ENCODE data around the gene LTN1.
"Not testable (repeated sequence)": the region's sequence is repeated elsewhere in the genome, so short reads cannot be mapped to it uniquely, and the experiment has no call there.

Gene LTN1, protein sequence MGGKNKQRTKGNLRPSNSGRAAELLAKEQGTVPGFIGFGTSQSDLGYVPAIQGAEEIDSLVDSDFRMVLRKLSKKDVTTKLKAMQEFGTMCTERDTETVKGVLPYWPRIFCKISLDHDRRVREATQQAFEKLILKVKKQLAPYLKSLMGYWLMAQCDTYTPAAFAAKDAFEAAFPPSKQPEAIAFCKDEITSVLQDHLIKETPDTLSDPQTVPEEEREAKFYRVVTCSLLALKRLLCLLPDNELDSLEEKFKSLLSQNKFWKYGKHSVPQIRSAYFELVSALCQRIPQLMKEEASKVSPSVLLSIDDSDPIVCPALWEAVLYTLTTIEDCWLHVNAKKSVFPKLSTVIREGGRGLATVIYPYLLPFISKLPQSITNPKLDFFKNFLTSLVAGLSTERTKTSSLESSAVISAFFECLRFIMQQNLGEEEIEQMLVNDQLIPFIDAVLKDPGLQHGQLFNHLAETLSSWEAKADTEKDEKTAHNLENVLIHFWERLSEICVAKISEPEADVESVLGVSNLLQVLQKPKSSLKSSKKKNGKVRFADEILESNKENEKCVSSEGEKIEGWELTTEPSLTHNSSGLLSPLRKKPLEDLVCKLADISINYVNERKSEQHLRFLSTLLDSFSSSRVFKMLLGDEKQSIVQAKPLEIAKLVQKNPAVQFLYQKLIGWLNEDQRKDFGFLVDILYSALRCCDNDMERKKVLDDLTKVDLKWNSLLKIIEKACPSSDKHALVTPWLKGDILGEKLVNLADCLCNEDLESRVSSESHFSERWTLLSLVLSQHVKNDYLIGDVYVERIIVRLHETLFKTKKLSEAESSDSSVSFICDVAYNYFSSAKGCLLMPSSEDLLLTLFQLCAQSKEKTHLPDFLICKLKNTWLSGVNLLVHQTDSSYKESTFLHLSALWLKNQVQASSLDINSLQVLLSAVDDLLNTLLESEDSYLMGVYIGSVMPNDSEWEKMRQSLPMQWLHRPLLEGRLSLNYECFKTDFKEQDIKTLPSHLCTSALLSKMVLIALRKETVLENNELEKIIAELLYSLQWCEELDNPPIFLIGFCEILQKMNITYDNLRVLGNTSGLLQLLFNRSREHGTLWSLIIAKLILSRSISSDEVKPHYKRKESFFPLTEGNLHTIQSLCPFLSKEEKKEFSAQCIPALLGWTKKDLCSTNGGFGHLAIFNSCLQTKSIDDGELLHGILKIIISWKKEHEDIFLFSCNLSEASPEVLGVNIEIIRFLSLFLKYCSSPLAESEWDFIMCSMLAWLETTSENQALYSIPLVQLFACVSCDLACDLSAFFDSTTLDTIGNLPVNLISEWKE (N-terminal part only)

DNA sequence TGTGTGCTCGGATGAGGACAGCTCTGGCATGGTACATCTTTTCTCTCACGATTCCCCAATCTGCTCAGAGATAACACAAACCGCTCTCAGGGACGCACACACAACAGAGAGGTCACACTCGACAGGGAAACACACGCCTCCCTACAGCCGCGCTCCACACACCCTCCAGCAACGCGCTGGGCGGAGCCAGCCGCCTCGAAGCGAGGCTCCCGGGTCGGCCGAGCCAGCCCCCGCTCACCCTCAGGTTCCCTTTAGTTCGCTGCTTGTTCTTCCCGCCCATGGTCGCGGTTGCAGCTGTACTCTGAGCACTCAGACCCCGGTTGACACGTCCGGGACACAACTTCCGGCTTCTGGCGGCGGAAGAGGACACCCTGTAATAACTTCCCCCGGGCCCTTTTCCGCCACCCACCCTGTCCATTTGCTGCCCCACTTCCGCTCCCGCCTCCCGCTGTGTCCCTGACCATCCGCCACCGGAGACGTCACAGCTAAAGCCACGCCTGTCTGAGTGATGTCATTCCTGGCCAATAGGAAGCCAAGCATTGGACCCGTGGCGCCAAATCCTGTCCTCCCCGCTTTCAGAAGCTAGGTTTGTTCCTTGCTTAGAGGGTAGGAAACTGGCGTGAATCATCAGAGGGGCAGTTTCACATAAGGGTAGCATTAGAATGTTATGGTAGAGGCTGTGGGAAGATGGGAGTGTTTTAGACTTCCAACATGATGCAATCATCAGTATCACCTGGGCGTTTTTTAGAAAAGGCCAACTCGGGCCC lies at the start of gene LTN1:
LTN1 (minus strand) TSS at position 352 of the 767 bp plus-strand sequence; CDS start at position 280, 72 bp downstream.
- peak; percentile 100 for DNase-seq

DNA sequence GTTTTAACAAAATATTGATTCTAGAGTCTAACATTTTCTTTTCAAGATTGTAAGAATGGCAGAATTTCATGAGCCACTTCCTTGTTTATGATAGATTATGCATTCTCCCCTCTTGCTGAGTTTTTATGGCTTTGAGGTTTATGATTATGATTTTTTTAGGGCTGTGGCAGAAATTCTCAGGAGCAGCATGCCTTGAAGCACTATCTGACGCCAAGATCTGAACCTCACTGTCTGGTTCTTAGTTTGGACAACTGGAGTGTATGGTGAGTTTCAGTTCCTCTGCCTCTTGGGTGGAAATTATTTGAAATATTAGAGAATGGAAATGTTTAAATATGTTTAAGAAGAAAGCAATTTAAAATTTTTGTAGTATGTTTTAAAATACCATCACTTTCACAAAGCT lies 42.0 kb upstream of the LTN1 start:
- no peak for DNase-seq

DNA sequence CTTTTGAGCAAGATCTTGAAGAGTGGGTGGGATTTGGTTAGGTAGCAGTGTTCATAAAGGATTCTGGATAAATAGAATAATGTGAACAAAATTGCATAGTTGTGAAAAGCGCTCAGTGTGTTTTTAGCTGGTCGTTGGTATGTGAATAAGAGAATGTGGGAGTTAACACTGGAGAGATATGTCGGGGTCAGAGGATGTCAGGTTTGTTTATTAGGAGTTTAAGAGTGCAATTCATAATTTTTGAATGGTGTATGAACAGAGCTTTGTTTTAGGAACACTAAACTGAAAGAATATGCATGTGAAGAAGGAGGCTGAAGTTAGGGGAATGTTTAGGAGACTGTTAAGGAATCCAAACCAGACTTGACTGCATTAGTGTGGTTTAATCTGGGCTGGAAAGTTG lies 41.2 kb upstream of the LTN1 start:
- DNase-seq, result no peak

DNA sequence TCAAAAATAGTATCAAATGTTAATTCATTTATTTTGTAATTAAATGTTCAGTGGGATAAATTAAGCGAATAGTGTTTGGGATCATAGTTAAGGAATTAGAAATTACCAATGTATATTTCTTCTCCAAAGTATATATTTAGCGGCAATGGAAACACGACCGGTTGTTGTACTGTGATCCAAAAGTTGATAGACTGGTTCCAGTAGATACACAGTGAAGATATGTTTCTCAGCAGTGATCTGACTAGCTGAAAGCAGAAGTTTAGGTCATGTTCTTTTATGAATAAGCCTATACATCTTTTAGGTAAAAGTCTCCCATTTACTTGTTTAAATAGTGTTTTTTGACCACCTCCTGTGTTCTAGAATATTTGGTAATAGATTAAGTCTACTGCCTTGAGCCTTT lies 40.6 kb upstream of the LTN1 start:
- no peak for DNase-seq

DNA sequence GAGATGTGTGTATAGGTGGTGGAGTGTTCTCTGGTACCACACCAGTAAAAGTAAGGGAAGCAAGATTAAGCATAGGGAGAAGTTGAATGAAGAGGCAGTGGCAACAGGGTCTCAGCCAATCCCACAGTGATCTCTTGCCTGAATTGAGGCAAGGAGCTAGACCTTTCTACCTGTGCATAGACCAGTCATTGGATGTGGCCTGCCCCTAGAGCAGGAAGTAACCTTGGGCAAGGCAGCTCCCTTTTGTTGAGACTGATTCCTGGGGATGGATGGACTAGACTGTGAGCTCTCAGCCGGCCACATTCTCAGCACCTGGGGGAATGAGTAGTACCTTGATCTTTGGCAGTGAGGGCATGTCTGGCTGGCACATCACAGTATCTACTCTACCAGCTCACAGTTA lies 38.2 kb upstream of the LTN1 start:
- DNase-seq, result no peak

DNA sequence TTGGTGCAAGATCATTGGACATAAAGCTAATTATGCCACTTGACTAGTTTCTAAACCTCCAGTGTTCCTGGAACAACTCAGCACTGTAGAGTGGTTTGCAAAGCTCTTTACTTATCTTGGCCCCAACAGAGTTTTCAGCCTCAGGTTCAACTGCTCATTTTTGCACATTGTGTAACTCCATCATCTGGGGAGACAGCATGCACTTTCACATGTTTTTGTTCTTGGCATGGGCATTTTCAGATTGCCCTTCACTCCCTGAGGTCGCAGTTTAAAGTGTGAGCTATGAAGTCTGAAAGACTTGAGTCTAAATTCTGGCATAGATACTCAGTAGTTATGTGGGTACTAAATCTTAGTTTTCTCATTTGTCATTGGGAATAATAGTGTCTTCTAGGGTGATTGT lies 36.8 kb upstream of the LTN1 start:
- no peak for DNase-seq

DNA sequence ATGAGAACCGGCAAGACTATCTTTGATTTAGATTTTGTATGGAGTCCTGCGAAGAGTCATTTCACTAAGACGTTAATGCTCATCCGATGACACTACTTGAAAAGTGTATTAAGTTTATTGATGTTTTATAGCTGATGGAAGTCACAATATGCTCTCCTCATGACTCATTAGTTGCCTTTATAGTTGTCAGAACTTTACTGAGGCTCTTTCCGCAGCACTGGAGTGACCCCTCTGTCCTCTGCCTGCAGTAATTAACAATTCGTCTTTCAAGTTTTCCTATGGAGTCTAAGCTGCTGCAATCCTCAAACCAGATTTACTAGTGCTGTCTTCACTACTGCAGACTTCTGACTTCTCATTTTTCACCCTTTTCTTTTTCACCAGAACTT lies 32.6 kb upstream of the LTN1 start:
- no peak for DNase-seq

DNA sequence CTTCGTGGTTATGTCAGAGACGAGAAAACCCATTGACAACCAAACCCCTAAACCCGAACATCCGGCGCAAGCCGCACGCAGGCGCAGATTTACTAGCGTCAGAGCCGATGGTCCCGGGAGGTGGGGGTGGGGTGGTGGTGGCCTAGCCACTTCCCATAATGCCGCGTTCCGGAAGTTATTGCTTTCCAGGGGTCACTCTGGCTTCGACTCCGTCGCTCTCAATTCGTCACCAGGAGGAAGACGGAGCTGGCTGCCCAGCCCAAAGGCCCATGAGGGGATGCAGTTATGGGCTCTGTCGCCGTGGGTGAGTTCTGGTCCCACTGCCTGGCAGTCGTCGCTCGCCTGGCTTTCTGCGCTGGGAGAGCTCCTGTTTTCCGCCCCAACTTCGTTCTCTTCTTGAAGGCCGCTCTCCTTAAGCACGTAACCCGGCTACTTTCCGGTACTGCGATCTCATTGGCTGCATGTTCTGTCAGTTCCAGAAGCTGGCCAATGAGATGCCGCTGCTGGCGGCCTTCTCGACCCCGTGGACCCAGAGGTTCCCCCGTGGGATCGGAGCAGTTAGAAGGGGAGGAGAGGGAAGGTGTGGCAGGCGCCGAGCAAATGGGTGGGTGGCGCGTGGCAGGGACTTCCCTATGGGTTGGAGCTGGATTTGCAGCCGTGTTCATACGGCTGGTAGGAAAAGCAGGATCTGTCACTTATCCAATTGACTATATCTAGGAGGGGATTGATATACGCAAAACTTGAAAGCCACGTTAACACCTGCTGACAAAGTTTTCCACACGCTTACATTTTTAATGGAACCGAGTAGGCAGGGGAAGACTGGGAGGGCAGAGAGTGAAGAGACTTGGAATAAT lies 32.0 kb upstream of the LTN1 start, which contains the start of gene USP16:
USP16 (plus strand) TSS at position 195 of the 854 bp plus-strand sequence. CDS start 3,246 bp downstream, outside the sequence.
- DNase-seq, result peak; percentile 98

DNA sequence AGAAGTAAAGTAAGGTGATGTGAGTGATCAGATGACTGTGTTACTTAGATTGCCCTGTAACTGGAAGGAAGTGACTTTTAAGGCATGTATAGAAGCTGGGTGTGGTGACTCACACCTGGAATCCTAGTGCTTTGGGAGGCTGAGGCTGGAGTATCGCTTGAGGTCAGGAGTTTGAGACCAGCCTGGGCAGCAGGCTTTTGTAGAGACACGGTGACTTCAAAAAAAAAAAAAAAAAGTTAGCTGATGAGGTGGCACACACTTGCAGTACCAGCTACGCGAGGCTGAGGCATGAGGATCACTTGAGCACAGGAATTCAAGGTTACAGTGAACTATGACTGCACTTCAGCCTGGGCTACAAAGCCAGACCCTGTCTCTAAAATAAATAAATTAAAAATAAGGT lies 29.5 kb upstream of the LTN1 start:
- no peak for DNase-seq

DNA sequence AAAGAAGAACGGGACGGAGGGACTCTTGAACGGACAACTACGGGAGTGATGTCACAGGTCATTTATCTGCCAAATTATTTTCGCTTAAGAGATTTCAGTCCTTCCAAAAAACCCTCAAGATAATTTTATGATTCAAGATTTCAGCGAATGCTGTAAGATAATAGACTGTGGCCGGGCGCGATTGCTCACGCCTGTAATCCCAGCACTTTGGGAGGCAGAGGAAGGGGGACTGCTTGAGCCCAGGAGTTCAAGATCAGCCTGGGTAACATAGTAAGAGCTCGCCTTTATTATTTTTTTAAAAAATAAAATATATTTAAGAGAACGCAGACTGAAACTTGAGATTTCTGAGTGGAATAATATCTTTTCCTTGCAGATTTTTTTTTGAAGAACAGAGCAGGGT lies 25.9 kb upstream of the LTN1 start:
- DNase-seq, result peak; percentile 15

DNA sequence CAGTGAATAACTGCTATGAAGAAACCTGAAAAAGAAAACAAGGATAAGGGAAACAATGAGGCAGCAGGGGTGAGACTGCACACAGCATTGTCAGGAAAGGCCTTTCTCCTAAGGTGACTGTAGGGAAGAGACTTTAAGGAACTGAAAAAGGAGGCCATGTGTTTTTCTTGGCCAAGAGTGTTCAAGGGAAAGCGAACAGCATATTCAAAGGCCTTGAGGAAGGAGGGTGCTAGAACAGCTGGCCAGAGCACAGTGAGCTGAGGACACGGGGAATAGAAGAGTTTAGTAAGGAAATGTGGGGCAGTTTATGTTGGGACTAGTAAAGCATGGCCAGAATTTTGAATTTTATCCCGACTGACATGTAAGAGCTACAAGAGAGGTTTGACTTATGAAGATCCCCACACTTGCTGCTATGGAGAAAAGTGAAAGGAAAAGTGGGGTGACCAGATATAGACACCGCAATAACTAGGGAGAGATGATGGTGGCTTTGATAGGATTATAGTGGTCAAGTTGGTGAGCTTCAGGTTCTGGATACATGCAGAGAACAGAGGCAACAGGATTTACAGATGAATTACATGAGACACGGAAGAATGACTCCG lies 25.1 kb upstream of the LTN1 start:
- DNase-seq, result peak; percentile 64

DNA sequence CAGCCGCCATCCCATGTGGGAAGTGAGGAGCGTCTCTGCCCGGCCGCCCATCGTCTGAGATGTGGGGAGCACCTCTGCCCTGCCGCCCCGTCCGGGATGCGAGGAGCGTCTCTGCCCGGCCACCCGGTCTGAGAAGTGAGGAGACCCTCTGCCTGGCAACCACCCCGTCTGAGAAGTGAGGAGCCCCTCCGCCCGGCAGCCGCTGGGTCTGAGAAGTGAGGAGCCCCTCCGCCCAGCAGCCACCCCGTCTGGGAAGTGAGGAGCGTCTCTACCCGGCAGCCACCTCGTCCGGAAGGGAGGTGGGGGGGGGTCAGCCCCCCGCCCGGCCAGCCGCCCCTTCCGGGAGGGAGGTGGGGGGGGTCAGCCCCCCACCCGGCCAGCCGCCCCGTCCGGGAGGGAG lies 18.6 kb upstream of the LTN1 start:
- DNase-seq, result not testable (repeated sequence)

DNA sequence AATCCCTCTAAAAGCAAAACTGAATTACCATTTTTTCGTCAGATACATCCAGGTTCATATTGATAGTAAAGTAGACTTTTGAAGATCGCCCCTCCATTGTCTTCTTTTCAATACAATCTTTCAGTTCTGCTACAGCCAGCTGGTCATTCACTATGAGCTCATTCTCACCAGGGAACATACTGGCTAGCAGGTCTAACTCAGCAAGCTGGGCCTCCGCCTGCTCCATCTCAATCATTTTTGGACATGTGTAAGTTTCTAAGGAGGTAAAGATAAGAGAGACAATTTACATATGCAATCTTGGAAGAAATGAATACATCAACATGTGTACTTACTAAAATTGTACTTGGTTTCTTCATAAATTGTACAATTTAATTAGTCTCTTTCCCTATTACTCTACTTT lies 15.7 kb upstream of the LTN1 start:
- DNase-seq, result no peak

DNA sequence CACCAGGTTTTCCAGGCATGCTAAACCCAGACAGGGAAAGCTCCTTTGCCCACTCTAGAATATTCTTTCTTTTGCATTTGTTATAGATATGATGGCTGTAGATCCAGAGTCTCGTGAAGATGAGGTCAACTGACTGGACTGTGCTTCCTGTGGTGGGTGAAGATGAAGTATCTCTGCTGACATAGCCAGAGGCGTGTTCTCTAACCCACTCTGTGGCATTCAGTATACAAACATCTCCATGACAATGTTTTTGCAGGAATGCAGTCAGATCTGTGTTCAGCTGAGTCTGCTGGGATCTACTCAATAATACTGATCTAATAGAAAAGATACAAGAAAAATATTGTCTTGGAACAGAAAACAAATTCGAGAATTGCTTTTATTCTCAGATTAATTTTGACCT lies 15.1 kb upstream of the LTN1 start:
- no peak for DNase-seq

DNA sequence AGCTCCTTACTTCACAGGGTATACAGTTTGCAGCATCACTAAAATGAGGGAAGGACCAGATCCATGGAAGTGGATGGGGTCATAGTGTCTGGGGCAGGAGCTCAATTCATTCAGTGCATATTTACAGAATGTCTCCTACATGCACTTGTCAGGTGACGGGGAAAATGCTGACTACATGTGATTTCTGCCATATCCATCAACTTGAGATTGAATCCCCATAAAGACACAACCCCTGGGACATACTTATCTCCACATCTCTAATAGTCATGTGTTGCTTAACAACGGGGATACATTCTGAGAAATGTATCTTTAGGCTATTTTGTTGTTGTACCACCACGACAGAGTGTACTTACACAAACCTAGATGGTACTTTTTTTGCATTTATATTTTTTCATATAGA lies 14.5 kb upstream of the LTN1 start:
- no peak for DNase-seq

DNA sequence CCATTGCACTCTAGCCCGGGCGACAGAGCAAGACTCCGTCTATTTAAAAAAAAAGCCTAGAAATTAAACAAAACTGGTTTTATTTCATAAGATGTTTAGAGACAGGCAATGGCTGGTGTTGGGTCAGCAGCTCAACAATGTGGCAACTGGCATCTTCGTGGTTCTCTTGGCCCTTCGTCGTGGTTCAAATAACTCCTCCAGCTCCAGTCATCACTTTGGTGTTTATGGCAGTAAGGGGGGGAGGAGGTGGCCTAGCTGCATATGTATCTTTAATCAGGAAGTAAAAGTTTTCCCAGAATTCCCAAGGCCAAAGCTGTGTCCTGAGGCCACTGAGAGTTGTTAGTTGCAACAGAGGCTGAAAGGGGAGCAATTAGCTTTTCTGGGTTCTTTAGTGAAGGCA lies 13.0 kb upstream of the LTN1 start:
- DNase-seq, result no peak

DNA sequence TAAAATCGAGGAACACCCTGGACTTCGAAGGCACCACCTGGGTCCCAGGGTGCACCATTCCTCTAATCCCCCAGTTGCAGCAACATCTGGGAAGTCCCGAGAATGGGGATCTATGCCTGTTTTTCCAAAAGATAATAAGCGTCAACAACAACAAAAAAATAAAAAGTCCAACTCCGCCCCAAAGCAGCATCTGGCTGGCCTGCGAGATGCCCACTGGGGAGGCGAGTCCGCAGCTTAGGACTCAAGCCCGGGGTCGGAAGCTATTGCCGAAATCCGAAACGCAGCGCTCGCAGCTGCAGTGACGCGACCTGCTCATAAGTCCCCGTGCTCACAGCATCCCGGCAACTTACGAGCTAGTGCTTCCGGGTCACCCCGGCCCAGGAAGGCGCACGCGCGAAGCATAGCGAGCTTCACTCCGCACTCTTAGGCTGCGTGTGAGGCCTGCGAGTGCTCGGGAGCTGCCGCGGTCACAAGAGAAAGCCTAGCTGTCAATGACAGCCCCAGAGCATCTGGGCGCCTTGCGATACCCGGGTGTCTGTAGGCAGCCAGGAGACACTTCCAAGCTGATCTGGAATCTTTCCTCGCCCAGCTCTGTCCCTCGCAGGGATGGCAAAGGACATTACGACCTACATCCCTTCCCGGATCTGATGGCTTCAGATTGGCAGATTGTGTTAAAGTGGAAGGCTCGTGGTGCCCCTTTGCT lies 9.9 kb upstream of the LTN1 start:
- DNase-seq, result peak; percentile 99

DNA sequence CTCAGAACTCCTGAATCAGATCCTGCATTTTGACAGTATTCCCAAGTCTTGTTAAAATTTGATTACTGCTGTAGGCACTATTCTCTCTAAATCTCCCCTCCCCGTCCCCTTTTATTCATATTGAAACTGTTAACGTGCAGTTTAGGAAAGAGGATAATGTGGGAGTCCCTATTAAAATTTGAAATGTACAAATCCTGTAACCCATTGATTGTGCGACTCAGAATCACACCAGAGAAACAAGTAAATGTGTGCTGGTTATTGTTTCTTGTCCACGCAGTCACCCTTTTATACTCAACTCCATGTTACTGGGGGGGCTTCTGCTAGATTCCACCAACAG lies 584 bp upstream of the LTN1 start:
- no peak for DNase-seq

DNA sequence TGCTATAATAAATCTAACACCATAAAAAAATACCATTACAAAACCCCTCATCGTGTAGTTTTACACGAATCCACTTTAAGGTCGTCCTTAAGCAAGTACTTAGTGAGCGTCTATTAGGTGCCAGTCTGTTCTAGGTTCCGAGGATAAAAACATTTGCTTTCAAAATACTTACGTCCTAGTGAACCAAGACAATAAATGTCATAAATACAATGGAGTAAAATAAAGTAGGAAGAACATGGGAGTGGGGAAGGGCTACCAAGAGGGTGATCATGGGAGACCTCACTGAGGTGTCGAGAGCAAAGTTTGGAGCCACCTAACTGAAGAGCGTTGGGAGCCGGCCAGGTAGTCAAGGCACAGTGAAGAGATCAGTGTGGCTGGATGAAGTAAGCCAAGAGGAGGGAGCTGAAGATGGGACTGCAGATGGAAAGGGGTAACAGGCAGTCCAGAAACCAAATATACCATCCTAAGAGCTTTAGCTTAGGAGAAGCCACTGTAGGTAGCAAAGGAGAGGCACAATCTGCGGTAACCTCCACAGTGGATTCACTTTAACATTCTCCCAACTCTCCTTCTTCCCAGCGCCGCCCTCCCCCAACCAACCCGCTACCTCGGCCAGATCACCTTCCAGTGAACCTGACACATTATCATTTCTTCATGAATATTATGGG lies 684 bp downstream of the LTN1 start:
- peak; percentile 26 for DNase-seq

DNA sequence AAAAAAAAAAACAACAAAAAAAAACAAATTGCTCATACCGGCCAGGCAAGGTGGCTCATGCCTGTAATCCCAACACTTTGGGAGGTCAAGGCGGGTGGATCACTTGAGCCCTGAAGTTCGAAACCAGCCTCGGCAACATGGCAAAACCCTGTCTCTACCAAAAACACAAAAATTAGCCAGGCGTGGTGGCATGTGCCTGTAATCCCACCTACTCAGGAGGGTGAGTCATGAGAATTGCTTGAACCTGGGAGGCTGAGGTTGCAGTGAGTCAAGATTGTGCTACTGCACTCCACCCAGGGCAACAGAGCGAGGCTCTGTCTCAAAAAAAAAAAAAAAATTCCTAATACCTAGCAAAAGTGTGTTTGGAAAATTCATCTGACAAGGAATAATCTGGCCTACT lies 4.5 kb downstream of the LTN1 start:
- DNase-seq, result not testable (repeated sequence)
